ENCODE results near the gene RSRC1.

The RSRC1 gene

GRCh38 chr3:158369279-158369678, 259.4 kb downstream of the RSRC1 start:
- TF ChIP-seq CTCF (conservative IDR thresholded peaks at IDR 0.05; ENCODE audit: low read depth, low read length) = no peak
- no peak overlapping the region for H3K27ac ChIP-seq
- H3K4me2 ChIP-seq = no peak overlapping the region
- H3K4me3 ChIP-seq (IDR thresholded peaks at IDR 0.05; ENCODE audit: insufficient read depth, low read depth, low read length) = no peak overlapping the region
- no peaks in the 10 kb centered on the region for H4K20me1 ChIP-seq (ENCODE audit: insufficient read depth)
- H3K79me2 ChIP-seq (ENCODE audit: insufficient read depth, low read depth) = no peaks in the 10 kb centered on the region
- H3K27me3 ChIP-seq (ENCODE audit: insufficient read depth, low read depth) = no peaks in the 10 kb centered on the region
- peaks cover 15% of the 10 kb centered on the region for H3K4me1 ChIP-seq (ENCODE audit: low read depth, poor library complexity, severe bottlenecking)
- H2AFZ ChIP-seq (ENCODE audit: low read depth) = no peak overlapping the region
- H3K9ac ChIP-seq = no peak overlapping the region
- no peaks in the 10 kb centered on the region for H3K36me3 ChIP-seq (ENCODE audit: insufficient read depth)

- H3K4me3 ChIP-seq (IDR thresholded peaks at IDR 0.05; ENCODE audit: insufficient read depth, low read depth, low read length) = no peak overlapping the region
- H3K79me2 ChIP-seq (ENCODE audit: insufficient read depth, low read depth) = no peaks in the 10 kb centered on the region
- H3K27ac ChIP-seq = no peak overlapping the region
- H3K27me3 ChIP-seq (ENCODE audit: insufficient read depth, low read depth) = no peaks in the 10 kb centered on the region
- H3K36me3 ChIP-seq (ENCODE audit: insufficient read depth) = no peaks in the 10 kb centered on the region
- H3K4me2 ChIP-seq = no peak overlapping the region
- H3K9ac ChIP-seq = no peak overlapping the region
- no peak overlapping the region for H2AFZ ChIP-seq (ENCODE audit: low read depth)
- no peak for TF ChIP-seq CTCF (conservative IDR thresholded peaks at IDR 0.05; ENCODE audit: low read depth, low read length)
- peaks cover 35% of the 10 kb centered on the region for H3K4me1 ChIP-seq (ENCODE audit: low read depth, poor library complexity, severe bottlenecking)
- no peaks in the 10 kb centered on the region for H4K20me1 ChIP-seq (ENCODE audit: insufficient read depth)
These were observed 269.6 kb downstream of the RSRC1 start for GRCh38 chr3:158379517-158379916.

GRCh38 chr3:158381262-158381868, 271.5 kb downstream of the RSRC1 start:
- no peak overlapping the region for H3K27ac ChIP-seq
- no peak for TF ChIP-seq CTCF (conservative IDR thresholded peaks at IDR 0.05; ENCODE audit: low read depth, low read length)
- H3K27me3 ChIP-seq (ENCODE audit: insufficient read depth, low read depth) = no peaks in the 10 kb centered on the region
- H3K9ac ChIP-seq = no peak overlapping the region
- no peak overlapping the region for H3K4me3 ChIP-seq (IDR thresholded peaks at IDR 0.05; ENCODE audit: insufficient read depth, low read depth, low read length)
- H3K4me2 ChIP-seq = no peak overlapping the region
- no peaks in the 10 kb centered on the region for H4K20me1 ChIP-seq (ENCODE audit: insufficient read depth)
- no peaks in the 10 kb centered on the region for H3K36me3 ChIP-seq (ENCODE audit: insufficient read depth)
- H3K4me1 ChIP-seq (ENCODE audit: low read depth, poor library complexity, severe bottlenecking) = peaks cover 35% of the 10 kb centered on the region
- H3K79me2 ChIP-seq (ENCODE audit: insufficient read depth, low read depth) = no peaks in the 10 kb centered on the region
- no peak overlapping the region for H2AFZ ChIP-seq (ENCODE audit: low read depth)

- H3K27me3 ChIP-seq (ENCODE audit: insufficient read depth, low read depth) = no peaks in the 10 kb centered on the region
- no peaks in the 10 kb centered on the region for H4K20me1 ChIP-seq (ENCODE audit: insufficient read depth)
- no peaks in the 10 kb centered on the region for H3K79me2 ChIP-seq (ENCODE audit: insufficient read depth, low read depth)
- H2AFZ ChIP-seq (ENCODE audit: low read depth) = no peak overlapping the region
- H3K9ac ChIP-seq = peak overlapping the region; percentile 24; the same call in 1 of the 2 replicates
- H3K4me1 ChIP-seq (ENCODE audit: low read depth, poor library complexity, severe bottlenecking) = peaks cover 35% of the 10 kb centered on the region
- H3K4me3 ChIP-seq (IDR thresholded peaks at IDR 0.05; ENCODE audit: insufficient read depth, low read depth, low read length) = no peak overlapping the region
- H3K4me2 ChIP-seq = peak overlapping the region; percentile 68
- no peak for TF ChIP-seq CTCF (conservative IDR thresholded peaks at IDR 0.05; ENCODE audit: low read depth, low read length)
- H3K36me3 ChIP-seq (ENCODE audit: insufficient read depth) = no peaks in the 10 kb centered on the region
- H3K27ac ChIP-seq = peak overlapping the region; percentile 40
These were observed 272.6 kb downstream of the RSRC1 start for GRCh38 chr3:158382479-158382878.

Measured in KMS-11 (cell line).